GM19468 (cell line): ENCODE measurements around the gene ADCYAP1R1.

Source experiments
- ATAC-seq: cut with Tn5 transposase; IDR thresholded peaks from one replicate; pipeline ENCODE4 v1.9.1; 2021; ENCODE audit warnings: mild to moderate bottlenecking, moderate library complexity, moderate number of reproducible peaks; ENCODE audit not compliant: unreplicated experiment; ENCODE audit errors: extremely low read depth

ADCYAP1R1 gene

DNA sequence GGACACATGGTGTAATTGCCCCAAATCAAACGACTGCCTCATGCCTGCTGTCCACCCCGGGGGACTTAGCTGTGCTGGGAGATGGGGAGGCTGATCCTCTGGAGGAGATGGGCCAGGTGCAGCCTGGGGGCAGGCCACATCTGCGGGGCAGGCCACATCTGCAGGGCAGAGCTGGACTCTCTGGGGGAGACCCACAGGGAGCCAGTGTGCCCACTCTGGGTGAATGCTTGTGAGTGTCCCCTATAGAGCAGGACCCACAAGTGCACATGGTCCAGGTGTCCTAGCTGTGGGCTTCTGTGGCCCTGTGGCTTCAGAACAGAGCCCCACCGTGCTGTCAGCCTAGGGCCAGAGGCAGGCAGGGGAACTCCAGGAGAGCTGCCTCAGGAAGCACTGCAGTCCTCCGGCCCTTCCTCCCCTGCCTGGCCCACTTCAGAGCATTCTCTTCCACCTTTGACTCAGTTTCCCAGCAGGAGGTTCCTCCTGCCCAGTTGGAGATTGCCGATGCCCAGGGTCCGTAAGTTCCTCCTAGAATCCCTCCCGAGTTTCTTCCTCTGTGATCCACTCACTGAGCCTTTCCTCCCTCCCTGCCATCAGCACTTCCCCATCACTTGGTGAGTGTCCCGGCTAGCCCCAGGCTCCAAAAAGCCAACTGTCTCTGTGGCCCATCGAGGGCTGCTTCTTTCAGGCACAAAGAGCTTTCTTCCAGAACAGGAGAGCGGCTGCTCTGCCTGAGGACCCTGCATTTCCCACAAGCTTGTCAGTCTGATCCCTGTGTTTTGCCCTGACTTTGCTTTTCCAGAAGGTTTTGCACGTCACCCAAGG lies 50.3 kb downstream of the ADCYAP1R1 start:
- ATAC-seq, result no peak

DNA sequence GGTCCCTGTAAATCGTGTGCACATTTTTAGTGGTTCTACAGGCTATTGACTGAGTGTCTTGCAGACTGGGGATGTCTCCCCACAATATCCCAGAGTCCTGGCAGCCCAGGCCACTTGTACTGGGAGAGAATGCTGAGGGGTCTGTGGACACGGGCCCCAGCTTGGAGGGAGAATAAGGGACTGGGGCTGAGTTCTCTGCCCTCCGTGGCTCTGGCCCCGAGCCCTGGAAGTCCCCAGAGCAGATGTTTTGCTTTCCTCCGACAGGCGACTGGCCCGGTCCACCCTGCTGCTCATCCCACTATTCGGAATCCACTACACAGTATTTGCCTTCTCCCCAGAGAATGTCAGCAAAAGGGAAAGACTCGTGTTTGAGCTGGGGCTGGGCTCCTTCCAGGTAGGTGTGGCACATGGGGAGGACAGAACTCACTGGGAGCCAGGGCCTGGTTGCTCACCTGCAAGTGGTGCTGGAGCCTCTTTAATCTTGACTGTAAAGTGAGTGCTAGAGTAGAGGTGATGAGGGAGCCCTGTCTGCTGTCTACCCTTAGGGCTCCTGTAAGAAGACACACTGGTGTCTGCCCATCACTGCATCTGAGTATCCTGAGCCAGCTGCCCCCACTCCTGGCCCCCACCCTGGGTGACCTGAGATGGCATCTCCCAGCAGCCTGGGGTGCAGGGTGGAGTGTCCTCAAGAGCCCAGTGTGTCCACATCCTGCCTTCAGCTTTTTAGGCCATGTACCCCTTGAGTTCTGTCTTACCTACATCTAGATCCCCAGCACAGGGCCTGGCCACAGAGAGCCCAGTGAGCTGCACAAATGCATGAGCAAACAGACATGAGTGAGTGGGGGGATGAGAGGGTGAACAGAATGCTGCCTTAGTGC lies 51.1 kb downstream of the ADCYAP1R1 start:
- no peak for ATAC-seq

- no peak for ATAC-seq
These were observed 52.5 kb downstream of the ADCYAP1R1 start for GRCh38 chr7:31104361-31105255.

- ATAC-seq, result no peak
These were observed 53.3 kb downstream of the ADCYAP1R1 start for GRCh38 chr7:31105256-31105950.

DNA sequence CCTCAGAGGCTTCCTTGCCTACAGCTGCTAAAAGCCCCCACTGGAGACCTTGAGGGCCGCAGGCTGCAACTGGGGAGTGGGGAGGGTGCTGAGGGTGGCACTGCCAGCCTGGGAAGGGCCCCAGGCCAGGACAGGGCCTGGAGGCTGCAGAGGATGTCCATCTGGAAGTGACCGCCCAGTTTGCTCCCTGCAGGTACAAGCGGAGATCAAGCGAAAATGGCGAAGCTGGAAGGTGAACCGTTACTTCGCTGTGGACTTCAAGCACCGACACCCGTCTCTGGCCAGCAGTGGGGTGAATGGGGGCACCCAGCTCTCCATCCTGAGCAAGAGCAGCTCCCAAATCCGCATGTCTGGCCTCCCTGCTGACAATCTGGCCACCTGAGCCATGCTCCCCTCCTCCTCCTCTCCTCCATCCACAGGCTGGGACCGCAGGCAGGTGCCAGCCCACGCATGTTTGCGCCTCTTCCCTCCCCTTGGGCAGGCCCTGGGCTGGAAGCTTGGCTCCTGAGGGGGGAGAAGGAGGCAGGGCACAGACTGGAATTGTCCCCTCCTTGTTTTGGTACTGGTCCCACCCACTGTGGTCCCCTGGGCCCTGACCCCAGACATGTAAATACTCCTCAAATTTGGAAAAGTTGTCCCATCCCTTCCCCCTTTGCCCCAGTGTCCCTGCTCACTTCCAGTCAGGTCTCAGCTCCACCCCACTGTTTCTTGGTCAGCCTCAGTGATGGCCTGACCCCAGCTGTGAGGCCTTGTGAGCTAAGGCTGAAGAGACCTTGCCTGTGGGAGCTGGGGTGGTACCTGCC lies 54.4 kb downstream of the ADCYAP1R1 start:
- ATAC-seq, result no peak

DNA sequence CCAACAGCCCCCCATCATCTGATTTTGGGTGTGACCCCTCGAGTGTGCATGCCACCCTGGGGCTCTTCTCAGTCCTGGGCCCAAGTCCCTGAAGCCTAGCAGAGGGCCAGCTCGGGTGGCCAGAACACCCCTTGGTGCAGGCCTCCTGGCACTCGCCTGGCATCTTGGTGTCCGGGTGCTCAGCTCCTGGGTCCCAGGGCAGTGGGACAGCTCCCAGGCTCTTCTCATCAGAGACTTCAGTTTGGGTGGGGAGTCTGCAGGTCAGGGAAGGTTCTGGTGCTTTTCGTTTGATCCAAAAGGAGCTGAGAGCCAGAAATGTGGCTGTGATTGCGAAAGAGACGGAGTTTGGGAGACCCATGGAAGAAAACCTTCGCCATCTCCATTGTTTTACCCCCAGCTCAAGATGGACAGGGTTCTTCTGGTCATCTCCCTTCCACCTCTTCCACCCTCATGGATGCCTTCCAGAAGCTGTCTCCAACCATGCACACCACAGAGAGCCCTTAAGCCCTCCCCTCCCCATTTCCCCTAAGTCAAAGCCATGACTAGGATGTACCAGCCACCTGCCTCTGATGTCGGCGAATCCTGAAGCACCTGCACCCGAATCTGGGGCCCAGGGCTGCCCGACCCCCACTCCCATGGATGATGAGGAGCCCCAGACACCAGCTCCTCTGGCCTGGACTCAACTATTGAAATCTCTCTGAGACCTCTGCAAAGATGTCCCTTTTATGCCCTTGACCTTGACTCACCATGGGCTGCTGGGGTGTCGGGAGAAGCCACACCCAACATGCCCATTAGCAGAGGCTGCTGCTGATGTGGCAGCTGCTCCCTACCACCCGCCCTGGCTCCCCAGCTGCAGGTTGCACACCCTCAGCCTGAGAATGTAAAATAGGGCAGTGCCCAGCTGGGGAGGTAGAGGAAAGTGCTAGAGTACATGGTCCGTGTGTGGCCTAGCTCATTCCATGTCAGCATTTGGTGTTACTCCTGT lies 55.3 kb downstream of the ADCYAP1R1 start:
- no peak for ATAC-seq

DNA sequence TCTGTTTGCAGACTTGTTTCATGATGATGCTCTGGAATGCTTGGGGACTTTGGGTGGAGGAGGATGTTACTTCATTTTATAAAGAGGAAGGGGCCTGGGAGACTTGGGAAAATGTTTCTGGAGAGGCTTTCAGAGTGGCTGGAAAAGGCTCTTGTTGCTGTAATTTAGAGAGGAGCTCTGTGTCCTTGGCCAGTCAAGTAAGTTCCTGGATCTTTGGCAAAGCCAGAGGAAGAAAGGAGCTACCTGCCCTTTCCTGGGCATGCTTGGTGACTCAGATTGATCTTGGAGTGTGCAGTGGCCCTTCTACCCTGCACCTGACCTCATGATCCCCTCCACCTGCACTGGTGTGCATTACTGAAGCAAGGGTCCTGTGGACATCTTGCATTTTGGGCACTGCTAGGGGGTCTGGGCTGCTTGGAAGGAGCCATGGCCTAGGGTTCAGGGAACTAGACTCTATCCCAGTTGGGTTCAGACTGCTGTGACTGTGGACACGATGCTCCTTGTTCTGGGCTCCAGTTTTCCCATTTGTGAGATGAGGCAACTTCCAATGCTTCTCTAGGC lies 56.1 kb downstream of the ADCYAP1R1 start:
- ATAC-seq, result no peak

DNA sequence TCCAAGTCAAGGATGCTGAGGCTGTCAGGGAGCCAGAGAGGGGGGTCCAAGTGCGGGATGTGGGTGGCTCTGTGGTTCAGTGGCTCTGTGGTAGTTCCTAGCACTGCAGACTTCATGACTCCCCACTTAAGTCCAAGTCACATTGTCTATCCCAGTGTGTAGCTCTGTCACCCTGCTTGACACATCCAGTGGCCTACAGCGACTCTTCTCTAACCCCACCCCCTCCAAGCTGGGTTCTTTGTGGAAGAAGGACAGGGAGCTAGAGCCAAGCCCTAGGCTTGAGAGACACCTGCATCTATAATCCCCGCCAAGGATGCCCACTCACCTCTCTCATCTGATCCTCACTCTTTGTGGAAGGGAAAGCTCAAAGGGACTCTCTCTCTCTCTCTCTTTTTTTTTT lies 57.6 kb downstream of the ADCYAP1R1 start:
- ATAC-seq, result no peak

DNA sequence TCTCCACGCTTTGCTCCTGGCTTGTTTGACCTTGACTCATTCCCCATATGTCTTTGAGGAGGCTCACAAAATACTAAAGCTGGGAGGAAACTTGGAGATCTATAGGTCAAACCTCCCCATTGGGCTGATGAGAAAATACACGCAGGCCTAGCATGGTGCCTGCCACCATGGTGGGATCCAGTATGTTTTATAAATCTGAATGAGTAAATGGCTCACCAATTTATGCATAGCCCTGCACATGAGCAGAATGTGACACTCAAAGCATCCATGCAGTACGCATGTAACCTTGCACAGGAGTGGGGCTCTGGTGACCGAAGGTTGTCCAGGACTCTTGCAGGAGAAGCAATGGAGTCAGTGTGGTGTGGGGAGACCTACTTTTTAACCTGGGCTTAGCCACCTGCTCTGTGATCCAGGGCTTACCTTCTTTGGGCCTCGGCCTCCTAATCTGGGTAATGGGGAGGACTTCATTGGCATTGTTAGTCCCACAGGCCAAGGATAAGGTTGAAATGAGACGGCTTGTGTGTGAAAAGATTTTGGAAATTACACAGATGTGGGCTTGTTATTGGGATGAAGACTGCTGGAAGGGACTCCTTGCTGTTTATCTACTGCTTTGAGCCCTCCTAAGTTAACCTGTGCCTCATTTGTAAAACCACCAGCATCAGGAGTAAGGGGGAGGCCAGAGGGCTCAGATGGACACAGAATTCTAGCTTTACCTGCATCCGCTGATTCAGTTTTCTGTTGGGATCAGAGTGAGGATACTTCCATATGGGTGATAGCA lies 58.4 kb downstream of the ADCYAP1R1 start:
- ATAC-seq, result no peak

DNA sequence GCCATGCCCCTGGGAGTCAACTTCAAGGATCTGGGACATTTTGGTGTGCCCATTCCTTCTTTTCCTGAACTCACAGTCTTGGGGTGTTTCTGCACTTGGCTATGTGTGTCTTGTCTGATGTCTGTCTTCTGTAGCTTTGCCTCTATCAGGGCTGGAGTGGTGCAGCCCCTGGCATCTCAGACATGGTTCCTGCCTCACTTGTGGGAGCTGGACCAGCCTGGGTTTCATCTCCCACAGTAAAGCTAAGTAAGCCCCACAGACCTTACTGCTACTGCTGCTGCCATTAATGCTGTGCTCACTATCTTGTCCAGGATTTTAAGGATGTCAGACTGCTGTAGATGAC lies 59.0 kb downstream of the ADCYAP1R1 start:
- no peak for ATAC-seq

DNA sequence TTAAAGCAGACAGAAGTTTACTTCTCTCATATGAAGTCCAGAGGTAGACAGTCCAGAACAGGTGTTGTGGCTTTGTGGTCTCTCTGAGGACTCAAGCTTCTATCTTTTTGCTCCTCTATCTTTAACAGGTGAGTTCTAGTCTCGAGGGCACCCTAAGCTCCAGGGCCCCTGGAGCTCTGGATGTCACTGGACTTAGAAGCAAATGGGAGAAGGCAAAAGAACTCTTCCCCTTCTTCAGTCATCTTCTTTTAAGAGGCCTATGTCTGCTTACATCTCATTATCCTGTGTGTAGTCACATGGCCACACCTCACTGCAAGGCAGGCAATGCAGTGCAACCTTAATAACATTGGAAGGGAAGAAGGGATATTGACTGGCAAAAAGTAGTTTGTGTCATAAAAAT lies 61.6 kb downstream of the ADCYAP1R1 start:
- no peak for ATAC-seq

GRCh38 chr7:31114593-31115343 lies 62.7 kb downstream of the ADCYAP1R1 start:
- no peak for ATAC-seq

DNA sequence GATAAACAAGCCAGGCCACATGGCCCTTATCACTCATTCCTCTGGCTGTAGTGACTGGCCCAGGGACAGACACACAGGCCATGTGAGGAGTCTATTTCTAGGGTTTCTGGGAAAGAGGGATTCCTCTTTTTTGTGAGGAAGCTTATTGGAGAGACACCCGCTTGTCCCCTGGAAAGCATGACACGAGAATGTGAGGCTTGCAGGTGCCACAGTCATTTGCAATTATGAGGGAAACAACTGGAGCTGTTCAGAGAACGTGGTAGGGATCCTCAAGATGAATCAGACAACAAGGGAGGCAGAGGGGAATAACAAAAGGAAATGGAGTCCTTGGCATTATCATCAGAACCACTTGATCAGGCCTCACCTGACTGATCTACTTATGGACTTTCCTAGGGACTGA lies 64.5 kb downstream of the ADCYAP1R1 start:
- ATAC-seq, result no peak

DNA sequence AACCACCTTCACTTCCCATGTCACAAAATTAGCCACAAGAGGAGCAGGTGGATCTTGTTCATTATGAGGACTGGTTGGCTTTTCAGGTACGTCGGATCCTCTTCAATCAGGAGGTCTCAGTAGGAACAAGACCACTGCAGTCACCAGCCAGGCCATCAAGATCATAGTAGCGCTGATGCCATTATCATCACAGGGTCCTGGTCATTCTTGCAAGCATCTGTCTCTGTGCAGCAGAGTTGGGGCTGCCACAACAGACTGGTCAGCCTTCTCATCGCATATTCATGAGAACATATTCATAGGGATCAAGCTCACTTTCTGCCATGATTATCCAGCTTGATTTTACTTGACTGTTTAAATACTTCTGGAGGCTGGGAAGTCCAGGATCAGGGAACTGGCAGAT lies 67.1 kb downstream of the ADCYAP1R1 start:
- no peak for ATAC-seq

- ATAC-seq, result no peak
These were observed 68.8 kb downstream of the ADCYAP1R1 start for GRCh38 chr7:31120800-31121513.

DNA sequence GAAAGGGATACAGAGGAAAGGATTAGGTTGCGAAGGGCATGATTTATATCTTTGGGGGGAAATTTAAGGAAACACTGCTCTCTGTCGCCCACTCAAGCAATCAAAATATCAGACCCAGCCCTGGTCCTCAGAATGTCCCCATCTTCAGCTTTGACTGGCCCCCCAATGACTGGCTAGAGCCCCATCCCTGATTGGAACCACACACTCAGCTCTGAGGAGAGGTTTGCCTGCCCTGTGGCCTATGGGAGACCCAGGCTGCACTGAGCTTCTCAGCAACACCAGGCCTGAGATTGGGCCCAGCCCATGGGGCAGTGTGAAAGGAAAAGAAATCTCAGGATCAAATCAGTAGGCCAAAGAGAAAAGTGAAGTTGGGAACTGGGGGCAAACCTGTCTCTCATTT lies 69.5 kb downstream of the ADCYAP1R1 start:
- no peak for ATAC-seq
